ENCODE data around the gene NFRKB.
A peak's percentile ranks its signal among the peaks of the same experiment; 100 is the strongest.
"Not testable (repeated sequence)": the region's sequence is repeated elsewhere in the genome, so short reads cannot be mapped to it uniquely, and the experiment has no call there.

NFRKB gene

DNA sequence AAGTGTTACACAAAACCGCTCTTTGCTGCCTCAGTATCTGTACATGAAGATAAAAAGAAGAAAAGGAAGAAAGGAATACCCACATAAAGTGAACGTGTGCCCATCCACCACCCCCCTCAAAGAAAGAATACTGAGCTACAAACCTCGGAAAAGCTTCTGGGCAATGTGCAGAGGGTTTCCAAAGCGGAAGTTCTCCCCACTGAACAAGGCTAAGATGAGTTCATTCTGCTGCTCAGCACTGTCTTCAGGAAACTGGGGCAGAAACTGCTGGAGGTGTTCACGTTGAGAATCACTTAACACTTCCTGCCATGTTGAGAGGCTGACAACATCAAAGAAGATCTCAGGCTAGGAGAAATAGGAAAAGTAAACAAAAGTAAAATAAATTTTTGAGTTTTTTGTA is 6.9 kb downstream of the NFRKB start:
- DNase-seq: no peak

DNA sequence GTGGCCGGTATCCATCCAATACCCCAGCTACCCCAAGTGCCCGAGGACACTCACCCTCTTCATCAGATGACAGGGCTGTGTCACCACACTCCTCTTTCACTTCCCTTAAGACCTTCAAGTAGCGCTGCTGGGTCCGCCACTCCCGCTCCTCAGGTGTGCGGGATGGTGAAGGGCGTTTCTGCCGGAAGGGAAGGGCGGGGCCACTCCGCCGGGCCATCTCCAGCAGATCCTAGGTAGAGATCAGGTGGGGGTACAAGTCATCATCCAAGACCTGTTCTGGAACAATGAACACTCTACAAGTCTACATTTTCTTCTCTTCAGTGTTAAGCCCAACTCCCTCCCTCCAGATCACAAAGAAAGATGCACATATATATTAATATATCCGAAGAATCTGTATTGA is 10.0 kb downstream of the NFRKB start:
- no peak for DNase-seq

DNA sequence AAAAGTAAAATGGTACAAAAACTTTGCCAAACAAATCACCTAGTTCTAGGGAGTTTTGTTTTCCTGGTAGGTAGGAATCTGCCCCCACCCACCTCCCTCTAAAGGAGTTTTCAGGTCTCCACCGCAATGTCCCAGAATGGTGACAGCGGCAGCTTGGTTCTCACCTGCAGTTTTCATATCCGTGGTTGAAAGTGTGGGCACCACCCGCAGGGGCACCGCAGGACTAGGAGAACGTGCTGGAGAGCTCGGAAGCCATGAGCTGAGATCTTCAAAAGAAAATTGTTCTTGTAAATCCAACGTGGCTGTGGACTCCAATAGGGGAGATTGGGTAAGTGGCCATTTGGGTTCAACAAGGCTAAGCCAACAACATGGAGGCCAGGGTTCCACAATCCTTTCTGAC is 10.8 kb downstream of the NFRKB start:
- DNase-seq: no peak

DNA sequence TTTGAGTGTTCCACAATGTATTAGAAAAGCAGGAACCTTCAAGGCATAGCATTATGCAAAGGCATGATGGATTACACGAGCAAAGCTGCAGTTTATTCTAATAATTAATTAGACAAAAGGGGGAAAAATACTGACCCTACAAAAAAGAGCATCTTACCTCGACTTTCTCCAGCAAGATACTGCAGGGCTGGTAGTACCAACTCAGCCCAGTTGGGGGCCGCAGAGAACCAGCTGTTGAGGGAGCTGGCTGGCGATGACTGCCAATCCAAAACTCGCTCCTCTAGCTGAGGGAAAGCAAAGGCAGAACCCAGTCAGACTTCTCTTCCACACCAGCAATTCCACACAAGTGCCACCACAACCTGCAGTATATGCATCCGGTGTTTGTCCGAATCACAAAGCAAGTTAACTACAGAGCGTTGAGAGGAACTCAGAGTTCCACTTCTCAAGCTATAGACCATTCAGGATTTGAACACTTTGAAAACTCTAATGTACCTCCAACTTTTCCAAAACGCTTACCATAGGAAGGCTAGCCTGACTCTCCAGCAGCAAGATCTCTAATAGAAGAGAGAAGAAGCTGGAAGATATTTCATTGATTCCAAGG is 13.7 kb downstream of the NFRKB start:
- peak; percentile 72 for DNase-seq

DNA sequence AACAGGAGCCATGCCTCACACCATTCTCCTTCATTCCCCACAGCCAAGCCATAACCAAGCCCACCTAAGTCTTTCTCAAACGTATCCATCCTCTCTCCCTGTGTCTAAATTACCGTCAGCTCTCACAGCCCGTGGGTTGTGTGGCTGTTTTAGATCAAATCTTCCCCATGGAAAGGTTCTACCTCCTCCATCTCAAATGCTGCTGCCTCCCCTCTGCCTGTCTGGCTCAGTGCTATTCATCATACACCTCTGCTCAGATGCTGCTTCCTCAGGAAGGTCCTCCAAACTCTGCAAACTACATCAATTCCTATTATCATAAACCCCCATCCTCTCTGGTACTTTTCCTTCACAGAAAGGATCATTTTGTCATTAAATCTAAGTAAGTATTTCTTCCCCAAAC is 15.1 kb downstream of the NFRKB start:
- DNase-seq: no peak

DNA sequence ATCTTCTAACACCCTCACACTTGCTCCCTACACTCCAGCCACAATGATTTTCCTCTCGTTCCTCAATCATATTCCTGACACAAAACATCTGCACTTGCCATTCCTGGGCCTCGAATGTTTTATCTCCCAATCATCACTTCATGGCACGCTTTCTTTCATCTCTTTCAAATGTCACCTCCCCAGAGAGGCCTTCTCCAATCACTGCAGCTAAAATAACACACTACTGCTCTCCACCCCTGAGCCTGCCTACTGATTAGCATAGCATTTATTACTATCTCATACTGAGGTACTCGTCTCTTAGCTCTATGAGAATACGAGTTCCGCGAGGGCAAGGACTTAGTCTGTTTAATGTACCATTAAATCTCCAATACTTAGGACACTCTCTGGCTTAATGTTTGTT is 23.5 kb downstream of the NFRKB start:
- no peak for DNase-seq

DNA sequence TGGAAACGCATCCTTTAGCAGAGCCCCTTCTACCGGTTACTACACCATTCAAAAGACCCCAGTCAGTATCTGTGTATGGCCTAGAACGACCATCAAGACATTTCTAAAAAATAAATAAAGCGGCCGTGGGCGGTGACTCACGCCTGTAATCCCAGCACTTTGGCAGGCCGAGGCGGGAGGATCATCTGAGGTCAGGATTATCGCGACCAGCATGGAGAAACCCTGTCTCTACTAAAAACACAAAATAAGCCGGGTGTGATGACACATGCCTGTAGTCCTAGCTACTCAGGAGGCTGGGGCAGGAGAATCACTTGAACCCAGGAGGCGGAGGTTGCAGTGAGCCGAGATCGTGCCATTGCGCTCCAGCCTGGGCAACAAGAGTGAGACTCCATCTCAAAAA is 26.8 kb downstream of the NFRKB start:
- not testable (repeated sequence) for DNase-seq

DNA sequence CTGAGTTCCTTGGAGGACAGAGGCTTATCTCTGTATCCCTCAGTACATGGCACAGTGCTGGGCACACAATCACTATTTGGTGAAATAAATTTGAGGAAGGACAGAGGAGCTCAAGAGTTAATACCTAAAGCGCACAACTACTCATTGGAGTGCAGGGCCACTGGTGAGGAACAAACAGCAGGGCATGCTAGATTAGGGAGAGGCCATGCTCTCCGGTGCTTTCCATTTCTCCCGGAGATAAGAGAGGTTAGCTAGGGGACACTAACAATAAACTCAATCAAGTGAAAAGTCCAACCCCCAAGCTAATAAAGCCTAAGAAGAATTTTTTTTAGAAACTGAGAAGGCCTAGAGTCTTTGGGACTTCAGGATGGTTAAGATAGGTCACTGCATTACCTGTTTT is 29.1 kb downstream of the NFRKB start:
- no peak for DNase-seq

DNA sequence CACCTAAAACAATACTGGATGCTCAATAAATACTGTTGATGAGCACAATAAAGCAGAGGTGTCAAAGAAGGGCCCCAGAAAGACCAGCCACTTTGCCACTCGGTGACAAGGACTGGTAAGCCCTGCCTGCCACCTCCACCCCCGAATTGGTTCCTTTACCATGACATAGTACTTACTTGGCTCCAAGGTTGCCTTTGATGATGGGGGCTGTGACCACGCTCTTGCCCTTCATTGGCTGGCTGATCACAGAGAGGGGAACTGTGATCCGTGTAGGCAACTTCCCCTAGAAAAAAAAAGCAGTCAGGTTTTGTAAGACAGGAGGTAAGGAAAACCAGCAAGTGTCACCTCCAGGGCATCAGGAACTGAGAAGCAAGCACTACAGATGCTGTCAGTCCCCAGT is 29.7 kb downstream of the NFRKB start:
- no peak for DNase-seq

DNA sequence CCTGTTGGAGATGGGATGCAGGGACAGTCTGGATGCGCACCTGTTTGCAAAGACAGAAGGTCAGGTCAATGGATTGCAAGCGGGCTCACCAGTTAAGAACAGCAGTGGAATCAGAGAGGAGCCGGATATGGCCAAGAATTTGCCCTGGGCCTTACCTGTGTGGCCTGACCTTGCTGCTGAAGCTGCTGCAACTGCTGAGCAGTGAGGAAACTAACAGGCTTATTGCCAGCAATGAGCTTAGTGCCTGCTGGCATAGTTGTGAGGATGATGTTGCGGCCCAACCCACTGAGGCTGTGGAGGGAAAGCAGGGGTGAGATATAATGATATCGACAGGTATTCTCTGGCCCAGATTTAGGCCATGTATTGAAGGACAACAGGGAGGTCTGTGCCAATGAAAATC is 30.6 kb downstream of the NFRKB start:
- no peak for DNase-seq

DNA sequence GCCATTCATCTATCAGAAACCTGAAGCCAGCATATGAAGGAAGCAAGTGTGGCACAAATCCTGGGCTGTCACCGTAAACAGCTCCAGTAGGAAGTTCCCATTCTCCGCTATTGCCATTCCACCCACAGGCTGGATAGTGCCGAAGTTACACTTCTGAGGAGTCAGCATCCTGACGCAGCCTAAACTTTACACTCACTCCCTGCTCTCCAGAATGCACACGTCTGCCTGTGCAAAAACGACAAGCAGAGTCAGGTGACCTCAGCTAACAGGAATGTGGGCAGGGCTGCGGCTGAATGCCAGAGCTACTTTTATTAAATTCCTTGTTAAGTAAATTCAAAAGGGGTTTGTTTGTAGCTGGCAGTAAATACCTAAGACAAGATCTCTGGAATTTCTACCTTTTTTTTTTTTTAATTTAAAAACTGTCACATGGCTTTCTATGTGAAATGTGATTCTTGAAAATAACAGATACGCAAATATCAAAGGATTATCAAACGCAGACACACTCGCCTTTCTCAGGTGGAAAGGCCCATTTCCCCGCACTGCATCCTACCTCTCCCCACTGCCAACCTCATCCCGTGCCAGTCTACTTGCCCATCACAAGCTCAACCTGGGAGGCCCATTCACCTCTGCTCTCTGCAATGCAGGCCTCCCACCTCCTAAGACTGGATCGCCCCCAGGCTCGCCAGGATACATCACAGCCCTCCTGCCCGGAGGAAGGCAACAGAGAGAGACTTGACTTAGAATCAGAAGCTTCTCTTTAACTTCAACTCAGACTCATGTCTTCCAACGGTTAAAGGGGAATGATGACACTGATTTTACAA is 33.5 kb downstream of the NFRKB start:
- no peak for DNase-seq

DNA sequence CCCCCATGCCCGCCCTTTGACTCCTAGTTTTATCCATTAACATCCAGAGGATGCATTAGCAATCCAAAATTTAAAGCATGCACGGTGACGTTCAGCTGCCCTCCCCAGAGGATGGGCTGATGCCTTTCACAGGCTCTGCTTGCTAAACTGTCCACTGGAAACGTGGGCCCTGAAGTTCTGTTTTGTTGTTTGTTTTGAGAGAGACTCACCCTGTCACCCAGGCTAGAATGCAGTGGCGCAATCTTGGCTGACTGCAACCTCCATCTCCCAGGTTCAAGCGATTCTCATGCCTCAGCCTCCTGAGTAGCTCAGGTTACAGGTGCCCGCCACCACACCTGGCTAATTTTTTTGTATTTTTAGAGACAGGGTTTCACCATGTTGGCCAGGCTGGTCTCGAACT is 39.3 kb downstream of the NFRKB start:
- DNase-seq: no peak

DNA sequence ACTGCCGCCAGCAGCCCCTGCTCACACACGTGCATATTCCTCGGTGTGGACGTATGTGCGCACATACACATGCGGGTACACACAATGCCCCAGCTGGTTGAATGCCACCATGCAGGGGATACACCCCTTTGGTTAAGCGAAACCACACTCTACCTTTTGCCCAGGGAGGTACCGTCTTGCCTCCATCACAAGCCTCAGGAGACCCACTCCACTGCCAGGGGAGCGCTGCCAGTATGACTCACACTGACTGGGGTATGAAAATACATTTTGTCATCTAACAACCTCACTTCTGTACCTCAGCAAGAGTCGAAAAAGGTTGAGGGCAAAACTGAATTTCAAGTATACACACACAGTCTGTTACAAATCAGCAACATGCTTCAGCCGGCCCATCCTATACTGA is 40.3 kb downstream of the NFRKB start:
- no peak for DNase-seq

DNA sequence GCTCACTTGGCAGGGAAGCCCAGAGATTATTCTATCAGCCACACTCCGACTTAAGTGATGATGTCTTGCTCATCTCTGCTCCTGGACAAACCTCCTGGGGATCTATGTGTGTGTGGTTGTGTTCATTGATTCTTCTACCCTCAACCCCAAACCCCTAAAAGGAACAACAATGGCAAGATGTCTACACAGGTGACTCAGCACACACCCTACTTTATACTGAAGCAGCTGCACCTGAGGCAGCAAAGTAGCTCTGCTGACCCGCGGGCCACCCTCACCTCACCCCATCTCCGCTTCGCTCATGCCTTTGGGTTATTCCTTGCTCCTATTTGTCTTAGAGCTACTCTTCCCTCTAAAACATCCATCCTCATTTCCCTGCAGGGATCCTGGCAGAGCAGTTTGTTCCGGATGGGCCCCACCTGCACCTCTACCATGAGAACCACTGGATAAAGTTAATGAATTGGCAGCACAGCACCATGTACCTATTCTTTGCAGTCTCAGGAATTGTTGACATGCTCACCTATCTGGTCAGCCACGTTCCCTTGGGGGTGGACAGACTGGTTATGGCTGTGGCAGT is 41.1 kb downstream of the NFRKB start:
- DNase-seq: no peak

DNA sequence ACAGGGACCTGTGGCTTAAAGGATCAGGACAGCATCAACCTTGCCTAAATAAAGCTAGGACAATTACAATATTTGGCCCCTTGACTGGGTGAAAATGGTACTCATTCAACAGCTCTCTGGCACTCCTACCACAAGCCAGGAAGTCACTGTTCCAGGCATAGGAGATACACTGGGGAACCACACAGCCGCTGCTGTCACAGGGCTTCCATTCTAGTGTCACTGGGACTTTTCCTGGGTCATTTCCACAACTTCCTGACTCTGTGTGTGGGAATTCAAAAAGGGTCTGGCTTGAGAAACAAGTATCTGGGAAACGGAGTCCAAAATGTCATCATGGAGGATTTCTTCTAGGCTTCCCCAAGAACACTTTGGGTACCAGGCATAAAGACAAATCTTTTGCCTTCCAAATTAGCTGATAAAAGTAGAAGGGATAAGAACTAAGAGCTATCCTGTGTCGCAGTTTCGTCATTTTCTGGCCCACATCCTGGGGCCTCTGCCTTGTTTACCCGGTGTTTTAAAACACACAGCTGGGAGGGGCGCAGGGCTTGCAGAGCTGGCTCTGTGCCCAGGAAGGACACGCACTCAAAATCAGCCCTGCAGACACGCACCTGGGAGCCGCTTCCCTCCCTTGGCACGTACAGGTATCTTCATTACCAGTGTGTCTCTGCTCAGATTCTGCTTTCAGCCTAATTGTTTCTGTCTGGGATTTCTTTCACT is 41.7 kb downstream of the NFRKB start:
- DNase-seq: peak; percentile 11

DNA sequence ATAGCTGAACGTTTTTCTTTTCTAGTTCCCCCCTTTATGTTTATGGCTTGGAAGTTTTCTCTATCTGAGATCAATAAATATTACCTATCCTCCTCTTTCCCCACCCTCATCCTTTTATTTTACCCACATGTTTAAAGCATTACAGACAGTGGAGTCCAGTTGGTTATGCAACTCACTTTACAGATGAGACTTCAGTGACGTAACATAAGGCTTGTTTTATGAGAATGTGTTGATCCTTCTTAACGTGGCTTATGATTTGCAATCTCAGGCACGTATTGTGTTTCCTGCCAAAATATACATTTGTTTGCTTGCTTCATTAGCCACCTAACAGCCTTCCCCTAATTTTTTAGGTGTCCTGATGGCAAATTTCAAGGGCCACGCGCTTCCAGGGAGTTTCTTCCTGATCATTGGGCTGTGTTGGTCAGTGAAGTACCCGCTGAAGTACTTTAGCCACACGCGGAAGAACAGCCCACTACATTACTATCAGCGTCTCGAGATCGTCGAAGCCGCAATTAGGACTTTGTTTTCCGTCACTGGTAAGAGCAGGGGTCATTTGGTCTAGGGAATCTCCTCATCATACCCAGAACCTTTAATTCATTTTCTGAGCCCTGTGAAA is 43.1 kb downstream of the NFRKB start:
- no peak for DNase-seq

DNA sequence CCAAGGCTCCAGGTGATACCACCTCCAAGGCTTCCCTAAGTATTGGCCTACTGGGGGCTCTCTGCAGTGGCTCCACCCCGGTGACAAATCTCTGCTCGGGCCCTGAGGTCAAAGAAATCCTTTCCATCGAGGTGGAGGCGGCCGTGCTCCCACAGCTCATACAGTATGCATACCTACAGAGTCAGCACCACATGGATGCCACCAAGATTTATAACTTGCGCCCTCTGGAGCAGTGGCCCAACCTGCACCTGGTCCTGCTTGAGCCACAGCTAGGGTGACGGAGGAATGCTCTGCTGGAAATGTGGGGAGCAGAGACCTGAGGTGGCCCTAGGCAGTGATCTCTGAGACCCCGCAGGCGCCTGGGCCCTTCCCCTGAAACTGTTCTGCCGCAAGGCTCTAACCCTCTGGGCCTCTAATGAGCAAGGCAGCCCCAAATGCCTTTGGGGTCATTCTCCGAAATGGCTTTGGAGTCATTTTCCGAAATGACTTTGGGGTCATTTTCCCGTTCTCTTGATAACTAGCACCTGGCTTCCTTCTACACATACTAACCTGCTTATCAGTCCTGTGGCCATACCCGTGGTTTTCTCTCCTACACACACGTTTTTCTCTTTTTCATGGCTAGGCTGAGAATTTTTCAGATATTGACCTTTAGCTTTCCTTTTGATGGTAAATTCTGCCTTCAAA is 45.8 kb downstream of the NFRKB start:
- DNase-seq: no peak

DNA sequence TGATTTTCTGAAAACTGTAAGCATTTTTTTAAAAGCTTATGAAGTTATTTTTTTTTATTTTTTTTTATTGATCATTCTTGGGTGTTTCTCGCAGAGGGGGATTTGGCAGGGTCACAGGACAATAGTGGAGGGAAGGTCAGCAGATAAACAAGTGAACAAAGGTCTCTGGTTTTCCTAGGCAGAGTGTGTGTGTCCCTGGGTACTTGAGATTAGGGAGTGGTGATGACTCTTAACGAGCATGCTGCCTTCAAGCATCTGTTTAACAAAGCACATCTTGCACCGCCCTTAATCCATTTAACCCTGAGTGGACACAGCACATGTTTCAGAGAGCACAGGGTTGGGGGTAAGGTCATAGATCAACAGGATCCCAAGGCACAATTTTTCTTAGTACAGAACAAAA is 48.0 kb downstream of the NFRKB start:
- DNase-seq: not testable (repeated sequence)

DNA sequence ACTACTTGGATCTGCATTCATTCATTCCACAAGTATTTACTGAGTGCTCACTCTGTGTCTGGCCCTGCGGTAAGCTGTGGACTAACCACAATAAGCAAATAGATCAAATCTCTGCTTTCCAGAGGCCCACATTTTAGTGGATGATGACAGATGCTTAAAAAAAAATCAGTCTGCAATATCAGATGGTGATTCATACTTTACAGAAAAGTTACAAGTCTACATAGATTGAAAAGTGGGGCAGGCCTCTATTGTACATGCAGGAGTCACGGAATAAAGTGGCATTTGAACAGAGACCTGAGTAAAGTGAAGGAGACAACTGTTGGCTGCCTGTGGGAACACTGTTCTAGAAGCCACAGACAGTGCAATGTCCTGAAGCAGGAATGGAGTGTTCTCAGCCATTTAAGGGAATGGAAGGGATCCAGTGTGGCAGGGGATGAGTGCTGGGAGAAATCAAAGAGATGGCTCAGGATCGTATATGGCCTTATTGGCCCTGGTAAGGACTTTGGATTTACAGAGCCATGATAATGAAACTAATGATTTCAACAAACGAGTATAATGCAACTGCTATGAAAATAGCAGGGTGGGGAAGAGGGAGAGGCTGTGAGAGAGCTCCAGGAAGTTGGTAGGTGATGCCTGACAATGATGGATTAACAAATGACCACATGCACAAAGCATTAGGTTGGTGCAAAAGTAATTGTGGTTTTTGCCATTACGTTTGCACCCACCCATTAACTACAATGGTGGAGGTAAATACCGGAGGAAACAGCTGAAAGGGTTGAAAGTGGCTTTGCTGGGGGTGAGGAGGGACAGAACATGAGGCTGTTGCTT is 48.7 kb downstream of the NFRKB start:
- peak; percentile 52 for DNase-seq
